ENCODE measurements around the gene MARK3.

The MARK3 gene

GRCh38 chr14:103526247-103526913 is 141.2 kb downstream of the MARK3 start:
- in situ Hi-C loops (cut with HindIII; ENCODE audit: low sequenced_read_pairs), result no loop called here
- no peak overlapping the region for H3K4me3 ChIP-seq (ENCODE audit: low read depth, low read length)
- TF ChIP-seq, protein P1, sequence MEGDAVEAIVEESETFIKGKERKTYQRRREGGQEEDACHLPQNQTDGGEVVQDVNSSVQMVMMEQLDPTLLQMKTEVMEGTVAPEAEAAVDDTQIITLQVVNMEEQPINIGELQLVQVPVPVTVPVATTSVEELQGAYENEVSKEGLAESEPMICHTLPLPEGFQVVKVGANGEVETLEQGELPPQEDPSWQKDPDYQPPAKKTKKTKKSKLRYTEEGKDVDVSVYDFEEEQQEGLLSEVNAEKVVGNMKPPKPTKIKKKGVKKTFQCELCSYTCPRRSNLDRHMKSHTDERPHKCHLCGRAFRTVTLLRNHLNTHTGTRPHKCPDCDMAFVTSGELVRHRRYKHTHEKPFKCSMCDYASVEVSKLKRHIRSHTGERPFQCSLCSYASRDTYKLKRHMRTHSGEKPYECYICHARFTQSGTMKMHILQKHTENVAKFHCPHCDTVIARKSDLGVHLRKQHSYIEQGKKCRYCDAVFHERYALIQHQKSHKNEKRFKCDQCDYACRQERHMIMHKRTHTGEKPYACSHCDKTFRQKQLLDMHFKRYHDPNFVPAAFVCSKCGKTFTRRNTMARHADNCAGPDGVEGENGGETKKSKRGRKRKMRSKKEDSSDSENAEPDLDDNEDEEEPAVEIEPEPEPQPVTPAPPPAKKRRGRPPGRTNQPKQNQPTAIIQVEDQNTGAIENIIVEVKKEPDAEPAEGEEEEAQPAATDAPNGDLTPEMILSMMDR (IDR thresholded peaks at IDR 0.05; ENCODE audit: low read depth, low read length, missing control alignments), result no peak

GRCh38 chr14:103526914-103527248 is 141.7 kb downstream of the MARK3 start:
- in situ Hi-C loops (cut with HindIII; ENCODE audit: low sequenced_read_pairs), result no loop called here
- TF ChIP-seq, protein P1 (IDR thresholded peaks at IDR 0.05; ENCODE audit: low read depth, low read length, missing control alignments), result no peak
- no peak for DNase-seq (ENCODE audit: low read depth)
- H3K4me3 ChIP-seq (ENCODE audit: low read depth, low read length), result no peak overlapping the region

More at GRCh38 chr14:103526247-103526913, 141.2 kb downstream of the MARK3 start:
- DNase-seq (ENCODE audit: low read depth), result no peak

- H3K4me3 ChIP-seq (ENCODE audit: low read depth, low read length), result no peak overlapping the region
- in situ Hi-C loops (cut with HindIII; ENCODE audit: low sequenced_read_pairs), result no loop called here
- TF ChIP-seq, protein P1 (IDR thresholded peaks at IDR 0.05; ENCODE audit: low read depth, low read length, missing control alignments), result no peak
- DNase-seq (ENCODE audit: low read depth), result no peak
These were observed 142.4 kb downstream of the MARK3 start for GRCh38 chr14:103527408-103528145.

DNA sequence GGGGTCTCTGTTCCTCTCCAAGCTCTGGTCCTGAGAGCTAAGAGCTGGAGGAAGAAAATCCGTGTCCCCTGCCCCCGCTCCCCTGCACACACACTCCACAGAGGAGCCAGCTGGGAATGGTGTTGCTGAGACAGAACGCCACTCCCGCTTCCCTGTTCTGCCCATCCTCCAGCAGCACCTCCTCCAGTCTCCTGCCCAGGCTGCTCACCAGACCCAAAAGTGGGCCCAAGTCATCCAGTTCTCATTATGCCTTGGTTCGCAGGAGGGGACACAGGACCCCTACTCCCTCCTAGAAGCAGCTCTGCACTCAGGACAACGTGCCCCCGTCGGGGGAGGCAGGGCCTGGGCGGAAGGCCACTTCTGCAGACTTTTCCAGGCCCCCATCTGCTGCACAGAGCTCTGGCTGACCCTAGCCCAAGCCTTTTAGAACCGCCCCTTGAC is 143.0 kb downstream of the MARK3 start:
- H3K4me3 ChIP-seq (ENCODE audit: low read depth, low read length), result peak overlapping the region; percentile 93

GRCh38 chr14:103528587-103529382 is 143.6 kb downstream of the MARK3 start, which contains the start of gene TRMT61A:
TRMT61A (plus strand) TSS chr14:103529196; CDS start chr14:103529979, 783 bp downstream.
- in situ Hi-C loops (cut with HindIII; ENCODE audit: low sequenced_read_pairs), result no loop called here
- peak within 1 kb of the TSS; percentile 93 for H3K4me3 ChIP-seq (ENCODE audit: low read depth, low read length)
- TF ChIP-seq, protein P1 (IDR thresholded peaks at IDR 0.05; ENCODE audit: low read depth, low read length, missing control alignments), result no peak
- DNase-seq (ENCODE audit: low read depth), result peak; percentile 74

More for the DNA sequence above, 143.0 kb downstream of the MARK3 start:
- DNase-seq (ENCODE audit: low read depth), result no peak
- TF ChIP-seq, protein P1 (IDR thresholded peaks at IDR 0.05; ENCODE audit: low read depth, low read length, missing control alignments), result no peak
- in situ Hi-C loops (cut with HindIII; ENCODE audit: low sequenced_read_pairs), result no loop called here

Measured in astrocyte of the cerebellum (primary cell).